Activated naive CD4-positive, alpha-beta T cell treated with anti-CD3 and anti-CD28 coated beads for 36 hours (primary cell): ENCODE measurements around the gene SLC39A11. TPM values are rescaled to one million over a fixed set of nuclear protein-coding genes. Genes with fewer than 3 reads are reported as not detected.

ENCODE experiments used
- CTCF ChIA-PET: fragments of 350-600 bp; sonication (Branson Sonifier 250); formaldehyde crosslinking; loops from one replicate; lab custom pipeline; 2021; ENCODE audit warnings: antibody characterized with exemption; lab: Charles Lee
- DNase-seq: peaks from one replicate; pipeline ENCODE4 v3.0.0-alpha.2; 2020
- H3K27ac Mint-ChIP-seq: one replicate; pipeline ENCODE4 v1.8.0; 2021; ENCODE audit warnings: mild to moderate bottlenecking, mixed read lengths
- H3K27me3 Mint-ChIP-seq: one replicate; pipeline ENCODE4 v1.8.0; 2021; ENCODE audit warnings: low read depth, mixed read lengths
- H3K36me3 Mint-ChIP-seq: one replicate; pipeline ENCODE4 v1.8.0; 2021; ENCODE audit warnings: low read depth, mixed read lengths
- H3K4me1 Mint-ChIP-seq: one replicate; pipeline ENCODE4 v1.8.0; 2021; ENCODE audit warnings: low read depth, mixed read lengths
- H3K4me3 Mint-ChIP-seq: one replicate; pipeline ENCODE4 v1.8.0; 2021; ENCODE audit warnings: mild to moderate bottlenecking, moderate library complexity, mixed read lengths
- H3K9me3 Mint-ChIP-seq: one replicate; pipeline ENCODE4 v1.8.0; 2021; ENCODE audit warnings: mixed read lengths
- intact Hi-C: fragments of 100-400 bp; cut with micrococcal nuclease; formaldehyde crosslinking; loops from one replicate; pipeline ENCODE4 v1.15.1; 2023
- total RNA-seq, 2 experiments: library from RNA; stranded (reverse); gene quantifications; one replicate each; pipeline ENCODE4 v1.2.3, GENCODE V29; 2021

Gene SLC39A11
- total RNA-seq, 2 experiments from 2014 or later = 14.0 to 16.4 TPM

DNA sequence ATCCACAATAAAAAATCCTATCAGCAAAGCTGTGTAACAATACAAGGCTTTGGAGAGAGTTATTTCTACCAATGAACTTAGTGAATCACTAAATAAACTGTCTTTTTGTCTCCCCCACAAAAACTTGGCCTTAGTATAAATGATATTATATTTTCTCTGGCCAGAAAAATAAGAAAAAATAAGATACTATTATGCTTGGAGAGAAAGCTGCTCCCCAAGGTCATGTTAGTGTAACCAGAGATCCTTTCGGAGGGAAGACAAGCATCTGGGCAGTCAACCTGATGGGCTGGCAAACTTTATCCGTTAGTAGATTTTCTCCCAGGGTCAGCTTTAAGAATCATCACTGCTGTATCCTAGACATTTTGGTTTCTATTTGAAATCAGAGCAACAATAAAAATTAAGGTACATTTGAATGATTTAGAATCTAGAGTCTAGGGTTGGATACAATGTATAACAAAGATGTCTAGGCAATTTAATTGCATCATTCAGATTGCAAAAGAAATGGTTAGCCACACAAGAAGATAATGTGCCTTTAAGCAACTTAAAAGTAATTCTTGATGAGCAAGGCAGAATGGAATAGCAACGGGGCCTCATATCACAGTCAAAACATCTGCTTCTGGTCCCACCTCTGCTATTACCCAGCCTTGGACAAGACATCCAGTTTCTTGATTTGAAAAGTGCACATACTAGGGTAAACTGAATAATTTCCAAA lies 280.4 kb downstream of the SLC39A11 start:
- peaks cover 12% of the 10 kb centered on the region for H3K9me3 Mint-ChIP-seq
- peaks cover 66% of the 10 kb centered on the region for H3K36me3 Mint-ChIP-seq
- CTCF ChIA-PET = no interaction called here
- no peak overlapping the region for H3K27ac Mint-ChIP-seq
- H3K4me3 Mint-ChIP-seq = no peak overlapping the region
- no peaks in the 10 kb centered on the region for H3K27me3 Mint-ChIP-seq
- intact Hi-C loops = no loop called here
- DNase-seq = no peak
- H3K4me1 Mint-ChIP-seq = no peaks in the 10 kb centered on the region

- no peak for DNase-seq
- intact Hi-C loops = no loop called here
- Mint-ChIP-seq H3K9me3 (peaks cover 14% of the 10 kb centered on the region), H3K4me1 (no peaks in the 10 kb centered on the region), H3K36me3 (peaks cover 59% of the 10 kb centered on the region), H3K27ac (no peak overlapping the region), H3K27me3 (no peaks in the 10 kb centered on the region), H3K4me3 (no peak overlapping the region)
- CTCF ChIA-PET = no interaction called here
Measured at GRCh38 chr17:72810991-72811508, 281.4 kb downstream of the SLC39A11 start.

GRCh38 chr17:72806011-72806410 lies 286.5 kb downstream of the SLC39A11 start:
- no peak overlapping the region for H3K27ac Mint-ChIP-seq
- peaks cover 40% of the 10 kb centered on the region for H3K36me3 Mint-ChIP-seq
- peaks cover 7% of the 10 kb centered on the region for H3K9me3 Mint-ChIP-seq
- CTCF ChIA-PET = no interaction called here
- DNase-seq = no peak
- H3K4me3 Mint-ChIP-seq = no peak overlapping the region
- no peaks in the 10 kb centered on the region for H3K27me3 Mint-ChIP-seq
- intact Hi-C loops = no loop called here
- H3K4me1 Mint-ChIP-seq = no peaks in the 10 kb centered on the region

- H3K27ac Mint-ChIP-seq = no peak overlapping the region
- no peak for DNase-seq
- CTCF ChIA-PET = no interaction called here
- intact Hi-C loops = no loop called here
- peaks cover 42% of the 10 kb centered on the region for H3K36me3 Mint-ChIP-seq
- no peaks in the 10 kb centered on the region for H3K4me1 Mint-ChIP-seq
- H3K9me3 Mint-ChIP-seq = peaks cover 10% of the 10 kb centered on the region
- no peaks in the 10 kb centered on the region for H3K27me3 Mint-ChIP-seq
- no peak overlapping the region for H3K4me3 Mint-ChIP-seq
Measured at GRCh38 chr17:72804949-72805707, 287.4 kb downstream of the SLC39A11 start.

- Mint-ChIP-seq H3K36me3 (peaks cover 45% of the 10 kb centered on the region), H3K27ac (no peak overlapping the region), H3K4me1 (no peaks in the 10 kb centered on the region), H3K4me3 (no peak overlapping the region), H3K27me3 (no peaks in the 10 kb centered on the region), H3K9me3 (peaks cover 16% of the 10 kb centered on the region)
- no peak for DNase-seq
- intact Hi-C loops = no loop called here
- CTCF ChIA-PET = no interaction called here
Measured at GRCh38 chr17:72802726-72803125, 289.8 kb downstream of the SLC39A11 start.

GRCh38 chr17:72797142-72797541 lies 295.3 kb downstream of the SLC39A11 start:
- no peak for DNase-seq
- intact Hi-C loops = no loop called here
- H3K27ac Mint-ChIP-seq = no peak overlapping the region
- no peaks in the 10 kb centered on the region for H3K27me3 Mint-ChIP-seq
- H3K9me3 Mint-ChIP-seq = peaks cover 48% of the 10 kb centered on the region
- no peak overlapping the region for H3K4me3 Mint-ChIP-seq
- H3K4me1 Mint-ChIP-seq = no peaks in the 10 kb centered on the region
- CTCF ChIA-PET = no interaction called here
- H3K36me3 Mint-ChIP-seq = peaks cover 66% of the 10 kb centered on the region

- Mint-ChIP-seq H3K27me3 (no peaks in the 10 kb centered on the region), H3K4me3 (no peak overlapping the region), H3K27ac (no peak overlapping the region), H3K4me1 (no peaks in the 10 kb centered on the region), H3K36me3 (peaks cover 70% of the 10 kb centered on the region), H3K9me3 (peaks cover 57% of the 10 kb centered on the region)
- CTCF ChIA-PET = no interaction called here
- no peak for DNase-seq
- intact Hi-C loops = no loop called here
Measured at GRCh38 chr17:72795941-72796340, 296.5 kb downstream of the SLC39A11 start.

DNA sequence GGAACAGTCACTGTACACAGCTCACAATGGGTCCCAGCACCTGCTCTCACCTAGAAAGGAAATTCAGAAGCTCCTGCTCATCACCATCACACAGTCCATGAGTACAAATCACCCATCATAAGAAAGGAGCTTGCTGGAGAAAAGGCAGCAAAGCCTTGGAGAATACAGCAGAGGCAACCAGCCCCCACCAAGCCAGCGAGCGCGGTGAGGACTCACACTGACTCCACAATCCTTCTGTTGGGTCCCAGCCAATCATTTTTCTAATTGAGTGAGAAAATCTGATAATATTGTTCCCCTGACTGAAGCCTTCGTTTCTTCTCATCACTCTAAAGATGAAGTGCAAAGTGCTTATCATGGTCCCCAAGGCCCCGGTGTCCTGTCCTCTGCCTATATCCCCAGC lies 298.3 kb downstream of the SLC39A11 start:
- H3K36me3 Mint-ChIP-seq = peaks cover 64% of the 10 kb centered on the region
- DNase-seq = no peak
- H3K27ac Mint-ChIP-seq = no peak overlapping the region
- CTCF ChIA-PET = no interaction called here
- no peak overlapping the region for H3K4me3 Mint-ChIP-seq
- peaks cover 48% of the 10 kb centered on the region for H3K9me3 Mint-ChIP-seq
- no peaks in the 10 kb centered on the region for H3K4me1 Mint-ChIP-seq
- no peaks in the 10 kb centered on the region for H3K27me3 Mint-ChIP-seq
- intact Hi-C loops = no loop called here

DNA sequence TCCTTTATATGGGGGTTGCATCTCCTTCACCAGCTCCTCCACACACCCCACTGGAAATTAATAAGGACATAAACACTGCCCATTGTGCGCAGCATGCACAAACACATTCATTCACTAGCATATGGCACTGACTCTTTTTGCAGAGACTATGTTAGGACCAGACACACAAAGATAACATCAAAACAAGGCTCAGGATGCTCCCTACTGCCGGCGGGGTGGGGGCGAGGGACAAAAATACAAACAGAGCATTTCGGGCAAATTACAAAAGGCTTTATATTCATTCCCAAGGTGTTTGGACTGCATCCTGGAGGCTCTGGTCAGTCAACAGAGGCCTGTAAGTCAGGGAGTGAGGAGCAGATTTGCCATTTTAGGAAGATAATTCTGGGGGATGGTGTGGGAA lies 299.7 kb downstream of the SLC39A11 start:
- Mint-ChIP-seq H3K9me3 (peaks cover 45% of the 10 kb centered on the region), H3K4me1 (no peaks in the 10 kb centered on the region), H3K4me3 (no peak overlapping the region), H3K36me3 (peaks cover 55% of the 10 kb centered on the region), H3K27me3 (no peaks in the 10 kb centered on the region), H3K27ac (no peak overlapping the region)
- no peak for DNase-seq
- intact Hi-C loops = no loop called here
- CTCF ChIA-PET = no interaction called here

GRCh38 chr17:72790190-72790589 lies 302.3 kb downstream of the SLC39A11 start:
- no peak for DNase-seq
- CTCF ChIA-PET = no interaction called here
- no peak overlapping the region for H3K27ac Mint-ChIP-seq
- peaks cover 31% of the 10 kb centered on the region for H3K9me3 Mint-ChIP-seq
- H3K4me3 Mint-ChIP-seq = no peak overlapping the region
- no peaks in the 10 kb centered on the region for H3K27me3 Mint-ChIP-seq
- peaks cover 41% of the 10 kb centered on the region for H3K36me3 Mint-ChIP-seq
- no peaks in the 10 kb centered on the region for H3K4me1 Mint-ChIP-seq
- intact Hi-C loops = no loop called here

DNA sequence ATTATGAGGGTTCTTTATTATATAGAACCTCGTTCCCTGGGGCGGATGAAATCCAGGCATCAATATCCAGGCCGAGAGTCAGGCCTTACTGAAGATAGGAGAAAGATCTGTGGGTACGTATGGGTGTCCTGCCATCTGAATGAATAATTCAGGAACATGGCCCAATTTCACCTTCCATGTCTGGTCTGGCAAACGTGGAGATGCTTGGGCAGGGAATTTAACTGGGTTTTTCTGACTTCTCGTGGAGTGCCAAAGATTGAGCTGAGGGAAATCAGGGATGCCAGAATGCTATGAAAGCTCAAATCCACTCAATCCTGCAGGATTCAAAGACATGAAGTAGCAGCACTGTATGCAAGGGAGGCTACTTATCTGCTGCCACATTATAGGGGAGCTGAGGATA lies 302.8 kb downstream of the SLC39A11 start:
- intact Hi-C loops = no loop called here
- CTCF ChIA-PET = no interaction called here
- Mint-ChIP-seq H3K27me3 (no peaks in the 10 kb centered on the region), H3K9me3 (peaks cover 28% of the 10 kb centered on the region), H3K27ac (no peak overlapping the region), H3K4me1 (no peaks in the 10 kb centered on the region), H3K4me3 (no peak overlapping the region), H3K36me3 (peaks cover 36% of the 10 kb centered on the region)
- DNase-seq = no peak

DNA sequence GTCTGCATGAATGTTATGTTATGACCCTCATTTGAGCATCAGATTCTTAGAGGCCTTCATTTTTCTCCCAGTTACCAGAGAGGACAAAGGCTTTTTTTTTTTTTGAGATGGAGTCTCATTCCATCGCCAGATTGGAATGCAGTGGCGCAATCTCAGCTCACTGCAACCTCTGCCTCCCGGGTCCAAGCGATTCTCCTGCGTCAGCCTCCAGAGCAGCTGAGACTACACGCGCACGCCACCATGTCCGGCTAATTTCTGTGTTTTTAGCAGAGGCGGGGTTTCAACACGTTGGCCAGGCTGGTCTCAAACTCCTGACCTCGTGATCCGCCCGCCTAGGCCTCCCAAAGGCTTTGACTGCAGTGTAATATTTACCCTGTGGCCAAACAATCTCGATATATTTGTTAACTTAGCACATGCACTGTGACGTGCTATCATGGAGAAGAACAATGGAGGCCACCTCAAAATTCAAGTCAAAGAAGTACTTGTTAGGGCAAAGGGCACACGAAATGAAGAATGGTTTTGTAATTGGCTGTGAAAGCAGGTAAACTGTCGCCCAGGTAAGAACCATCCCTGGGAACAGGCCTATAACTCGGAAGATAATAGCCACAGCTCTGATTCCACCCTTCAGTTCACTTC lies 303.4 kb downstream of the SLC39A11 start:
- H3K27me3 Mint-ChIP-seq = no peaks in the 10 kb centered on the region
- no peak overlapping the region for H3K27ac Mint-ChIP-seq
- CTCF ChIA-PET = no interaction called here
- H3K4me1 Mint-ChIP-seq = no peaks in the 10 kb centered on the region
- intact Hi-C loops = no loop called here
- no peak overlapping the region for H3K4me3 Mint-ChIP-seq
- DNase-seq = no peak
- H3K9me3 Mint-ChIP-seq = peaks cover 22% of the 10 kb centered on the region
- H3K36me3 Mint-ChIP-seq = peaks cover 29% of the 10 kb centered on the region
